Bronchial epithelial cell (primary cell): ENCODE measurements around the gene NOX4. TPM values are rescaled to one million over a fixed set of nuclear protein-coding genes. Genes with fewer than 3 reads are reported as not detected.
"Not testable (repeated sequence)": the region's sequence is repeated elsewhere in the genome, so short reads cannot be mapped to it uniquely, and the experiment has no call there.

Source experiments
- DNase-seq: peaks from one replicate; pipeline ENCODE4 v3.0.0-alpha.2; 2010; ENCODE audit warnings: low read depth
- FAIRE-seq: peaks from 2 replicates; lab custom pipeline; 2011; peaks lifted over from hg19 to GRCh38; lab: Jason Lieb, UNC
- H3K27me3 ChIP-seq: 2 replicates; pipeline ENCODE4 v1.5.1; 2011; ENCODE audit warnings: low read length; ENCODE audit not compliant: control insufficient read depth, insufficient read depth
- H3K36me3 ChIP-seq: 2 replicates; pipeline ENCODE4 v1.5.1; 2011; ENCODE audit warnings: low read length; ENCODE audit not compliant: control insufficient read depth, insufficient read depth
- H3K4me3 ChIP-seq: 2 replicates; pipeline ENCODE4 v1.5.1; 2011; ENCODE audit warnings: mild to moderate bottlenecking, low read depth, low read length, control low read depth
- total RNA-seq: library from RNA; depleted of rRNA; stranded (reverse); fragments of >200 nt; gene quantifications from 2 replicates; pipeline ENCODE4 v1.2.1, GENCODE V29; 2014
- TF ChIP-seq, protein P1 (sequence below): IDR thresholded peaks from 2 replicates; pipeline ENCODE4 v1.5.1; 2011; ENCODE audit warnings: mild to moderate bottlenecking, moderate library complexity, low read length, control low read depth, inconsistent platforms; ENCODE audit not compliant: insufficient read depth, severe bottlenecking

NOX4 gene
- total RNA-seq, 1 donor from 2014 or later: not detected

DNA sequence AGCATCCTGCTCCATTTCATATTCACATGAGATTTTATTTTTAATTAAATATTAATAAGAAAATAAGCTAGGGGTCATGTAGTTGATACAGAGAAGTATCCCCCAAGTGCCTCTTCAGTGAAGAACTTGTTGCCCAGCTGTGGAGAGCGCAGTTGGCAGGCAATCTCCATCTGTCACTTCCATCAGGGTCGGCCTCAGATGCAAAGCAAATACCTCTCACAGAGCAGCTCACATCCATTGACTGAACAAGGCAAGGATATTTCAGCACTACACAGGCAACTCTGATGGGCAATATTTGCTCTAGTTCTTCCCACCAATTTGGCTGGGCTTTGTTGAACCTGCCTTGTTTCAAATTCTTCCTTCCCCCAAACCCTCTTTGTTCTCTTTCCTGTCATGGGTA is 129.4 kb downstream of the NOX4 start:
- FAIRE-seq (no peak), DNase-seq (no peak)
- Histone ChIP-seq H3K27me3 (no peaks in the 10 kb centered on the region), H3K4me3 (no peak overlapping the region), H3K36me3 (no peaks in the 10 kb centered on the region)
- TF ChIP-seq, protein P1, sequence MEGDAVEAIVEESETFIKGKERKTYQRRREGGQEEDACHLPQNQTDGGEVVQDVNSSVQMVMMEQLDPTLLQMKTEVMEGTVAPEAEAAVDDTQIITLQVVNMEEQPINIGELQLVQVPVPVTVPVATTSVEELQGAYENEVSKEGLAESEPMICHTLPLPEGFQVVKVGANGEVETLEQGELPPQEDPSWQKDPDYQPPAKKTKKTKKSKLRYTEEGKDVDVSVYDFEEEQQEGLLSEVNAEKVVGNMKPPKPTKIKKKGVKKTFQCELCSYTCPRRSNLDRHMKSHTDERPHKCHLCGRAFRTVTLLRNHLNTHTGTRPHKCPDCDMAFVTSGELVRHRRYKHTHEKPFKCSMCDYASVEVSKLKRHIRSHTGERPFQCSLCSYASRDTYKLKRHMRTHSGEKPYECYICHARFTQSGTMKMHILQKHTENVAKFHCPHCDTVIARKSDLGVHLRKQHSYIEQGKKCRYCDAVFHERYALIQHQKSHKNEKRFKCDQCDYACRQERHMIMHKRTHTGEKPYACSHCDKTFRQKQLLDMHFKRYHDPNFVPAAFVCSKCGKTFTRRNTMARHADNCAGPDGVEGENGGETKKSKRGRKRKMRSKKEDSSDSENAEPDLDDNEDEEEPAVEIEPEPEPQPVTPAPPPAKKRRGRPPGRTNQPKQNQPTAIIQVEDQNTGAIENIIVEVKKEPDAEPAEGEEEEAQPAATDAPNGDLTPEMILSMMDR: no peak

DNA sequence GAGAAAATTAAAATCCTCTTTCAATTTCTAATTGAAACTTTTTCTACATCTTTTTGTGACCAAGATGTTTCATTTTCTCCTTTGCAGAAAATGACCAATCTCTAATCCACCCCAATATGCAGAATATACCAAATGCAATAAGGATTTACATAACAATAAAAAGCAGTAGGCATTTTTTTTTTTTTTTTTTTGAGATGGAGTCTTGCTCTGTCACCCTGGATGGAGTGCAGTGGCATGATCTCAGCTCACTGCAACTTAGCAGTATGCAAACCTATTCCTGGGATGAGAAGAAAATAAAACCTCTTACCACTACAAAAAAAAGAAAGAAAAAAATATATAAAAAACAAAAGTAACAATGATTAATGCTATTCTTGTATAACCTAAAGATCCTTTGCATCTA is 132.0 kb downstream of the NOX4 start:
- not testable (repeated sequence) for H3K27me3 ChIP-seq, H3K36me3 ChIP-seq, H3K4me3 ChIP-seq, DNase-seq, FAIRE-seq

DNA sequence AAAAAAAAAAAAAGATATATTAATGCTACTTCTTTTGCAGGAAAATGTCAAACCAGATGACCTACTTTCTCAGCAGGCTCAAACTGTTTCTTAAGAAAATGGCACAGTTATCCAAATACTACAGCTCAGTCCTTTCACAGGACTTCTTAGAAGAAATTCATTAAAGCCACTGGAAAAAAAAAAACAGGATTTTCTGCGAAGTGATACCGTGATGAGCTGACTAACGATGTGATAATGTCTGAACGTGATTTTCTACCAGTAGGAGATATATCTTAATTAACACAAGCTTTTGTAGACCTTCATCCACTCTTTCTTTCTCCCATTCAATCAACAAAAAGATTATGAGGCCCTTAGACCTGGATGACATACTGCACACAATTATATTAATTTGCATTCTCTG is 132.4 kb downstream of the NOX4 start:
- Histone ChIP-seq H3K27me3 (no peaks in the 10 kb centered on the region), H3K4me3 (no peak overlapping the region), H3K36me3 (no peaks in the 10 kb centered on the region)
- DNase-seq (no peak), FAIRE-seq (no peak)
- TF ChIP-seq, protein P1: no peak

DNA sequence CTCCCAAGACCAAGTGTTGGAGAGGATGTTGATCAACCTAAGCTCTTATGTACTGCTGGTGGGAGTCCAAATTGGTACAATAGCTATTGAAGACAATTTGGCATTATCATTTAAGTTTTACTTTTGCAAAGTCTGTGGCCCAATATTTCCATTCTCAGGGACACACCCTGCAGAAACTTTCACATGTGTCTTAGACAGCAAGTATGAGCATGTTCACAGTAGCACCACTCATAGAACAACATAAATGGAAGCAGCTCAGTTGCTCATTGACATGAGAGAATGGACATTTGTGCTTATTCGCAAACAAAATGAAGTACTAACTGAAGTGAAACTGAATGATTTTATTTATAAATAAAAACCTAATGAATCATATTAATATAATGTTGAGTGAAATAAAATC is 135.5 kb downstream of the NOX4 start:
- DNase-seq: peak; percentile 86
- H3K27me3 ChIP-seq: no peaks in the 10 kb centered on the region
- FAIRE-seq: no peak
- TF ChIP-seq, protein P1: no peak
- H3K36me3 ChIP-seq: no peaks in the 10 kb centered on the region
- H3K4me3 ChIP-seq: no peak overlapping the region

DNA sequence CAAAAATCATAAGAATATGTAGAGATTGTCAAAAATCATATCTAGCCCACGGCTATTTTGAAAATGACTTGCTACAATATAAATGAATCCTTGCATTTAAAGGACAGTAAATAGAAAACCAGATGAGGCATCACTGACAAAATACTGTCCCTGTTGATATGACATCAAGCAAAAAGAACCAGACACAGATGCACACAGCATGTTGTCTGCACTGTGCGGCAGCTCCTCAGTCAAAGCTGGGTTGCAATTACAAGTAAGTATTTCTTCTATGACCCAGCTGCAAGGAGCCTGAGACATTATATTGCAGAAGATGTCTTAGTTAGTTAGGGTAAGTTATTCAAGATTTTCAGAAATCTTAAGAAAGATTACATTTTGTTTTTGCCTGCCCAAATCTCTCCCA is 136.7 kb downstream of the NOX4 start:
- DNase-seq, H3K4me3 ChIP-seq, H3K27me3 ChIP-seq, FAIRE-seq, H3K36me3 ChIP-seq: not testable (repeated sequence)

DNA sequence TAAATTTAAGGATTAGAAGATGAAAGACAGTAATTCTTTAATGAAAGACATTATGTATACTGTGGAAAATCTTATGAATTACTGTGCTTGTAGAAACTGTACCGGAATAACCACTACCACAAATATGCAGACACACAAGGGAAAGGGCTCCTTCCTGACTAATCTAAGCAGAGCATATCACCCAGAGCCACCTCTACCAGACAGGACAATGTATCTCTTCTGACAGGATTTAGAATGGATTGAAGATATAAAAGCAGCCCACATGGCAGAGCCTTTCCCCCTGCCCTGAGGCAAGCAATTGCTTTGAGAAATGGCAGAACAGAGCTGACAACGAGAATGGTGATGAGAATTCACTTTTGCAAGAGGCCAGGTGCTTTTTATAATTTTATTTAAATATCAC is 144.1 kb downstream of the NOX4 start:
- DNase-seq (no peak), FAIRE-seq (no peak)
- Histone ChIP-seq H3K36me3 (no peaks in the 10 kb centered on the region), H3K4me3 (no peak overlapping the region), H3K27me3 (no peaks in the 10 kb centered on the region)
- TF ChIP-seq, protein P1: no peak

DNA sequence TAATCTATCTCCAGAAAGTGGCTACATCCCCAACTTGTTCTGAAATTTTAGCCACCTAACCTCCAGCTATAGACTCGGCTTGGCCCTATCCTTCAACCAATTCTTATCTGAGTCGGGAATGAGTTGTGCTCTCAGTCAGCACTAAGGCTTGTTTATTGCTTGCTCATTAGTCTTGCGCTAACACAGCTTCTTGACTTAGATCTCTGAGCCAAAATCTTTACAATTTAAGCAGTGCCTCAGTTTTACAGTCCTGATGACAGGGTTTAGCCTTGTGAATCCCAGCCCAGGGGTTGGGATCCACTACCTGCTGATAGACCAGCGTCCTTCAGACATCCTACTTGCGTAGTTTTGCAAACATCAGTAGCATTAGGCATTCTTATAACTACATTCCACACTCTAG is 144.6 kb downstream of the NOX4 start:
- TF ChIP-seq, protein P1: no peak

DNA sequence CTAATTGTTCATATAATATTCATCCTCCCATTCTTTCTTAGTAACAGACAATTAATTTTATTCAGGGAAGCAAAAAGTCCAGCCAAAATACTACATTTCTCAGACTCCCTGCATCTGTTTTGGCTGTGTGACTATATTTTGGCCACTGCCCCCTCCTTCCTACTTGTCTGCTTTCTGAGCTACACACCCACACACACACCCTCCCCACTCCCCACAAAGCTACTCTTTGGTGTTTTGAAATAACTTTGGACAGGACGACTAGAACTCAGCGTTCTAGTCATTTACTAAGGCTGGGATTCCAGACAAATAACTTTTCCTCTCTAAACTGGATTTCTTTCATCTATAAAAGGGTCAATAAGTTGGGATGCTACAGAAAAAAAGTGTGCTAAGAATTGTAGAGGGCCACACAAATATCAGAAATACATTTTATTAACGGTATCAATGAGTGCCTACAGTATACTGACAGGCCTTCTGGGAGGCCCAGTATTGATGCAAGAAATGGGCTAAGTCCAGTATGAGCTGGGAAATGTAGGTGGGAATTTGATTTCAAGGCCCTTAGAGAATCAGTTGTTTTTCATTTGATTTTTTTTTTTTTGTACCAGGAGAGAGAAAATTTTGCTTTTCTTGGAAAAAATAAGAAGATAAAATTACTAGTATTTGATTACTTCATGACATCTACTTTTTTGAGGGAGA is 148.1 kb downstream of the NOX4 start:
- not testable (repeated sequence) for H3K27me3 ChIP-seq, H3K36me3 ChIP-seq, DNase-seq, H3K4me3 ChIP-seq, FAIRE-seq

More for the DNA sequence above, 144.6 kb downstream of the NOX4 start:
- H3K36me3 ChIP-seq: no peaks in the 10 kb centered on the region
- H3K4me3 ChIP-seq: no peak overlapping the region
- no peaks in the 10 kb centered on the region for H3K27me3 ChIP-seq
- FAIRE-seq (peak; percentile 92), DNase-seq (no peak)

DNA sequence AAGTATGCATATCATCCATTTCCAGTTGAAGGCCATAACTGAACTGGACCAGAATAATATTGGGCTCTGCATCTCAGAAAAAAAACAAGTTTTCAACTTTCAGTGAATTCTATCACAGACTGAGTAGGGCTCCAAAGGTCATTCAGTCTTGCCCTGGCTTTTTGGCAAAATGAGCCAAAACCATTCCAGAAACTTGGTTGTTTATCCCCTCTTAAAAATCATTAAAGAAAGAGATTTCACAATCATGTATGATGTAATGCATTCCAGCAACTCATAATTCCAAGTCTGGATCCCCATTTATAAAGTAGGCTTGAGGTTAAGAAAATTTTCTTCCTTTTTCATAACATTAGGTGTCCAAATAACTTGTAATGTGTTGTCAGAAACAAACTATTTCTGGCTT is 150.7 kb downstream of the NOX4 start:
- not testable (repeated sequence) for H3K36me3 ChIP-seq, H3K27me3 ChIP-seq, H3K4me3 ChIP-seq, FAIRE-seq
- peak; percentile 38 for DNase-seq
